NCI-H510A treated with DMSO at 0.1 percent for 48 hours (cell line): ENCODE data around the gene FAM47C.
"Not testable (repeated sequence)": the region's sequence is repeated elsewhere in the genome, so short reads cannot be mapped to it uniquely, and the experiment has no call there.

ENCODE experiments used
- DNase-seq: peaks from one replicate; lab custom pipeline; 2025; lab: John Stamatoyannopoulos, UW

The FAM47C gene

GRCh38 chrX:37008182-37008581, at the start of gene FAM47C:
FAM47C (plus strand) TSS chrX:37008366; CDS start chrX:37008411, 45 bp downstream.
- not testable (repeated sequence) for DNase-seq

GRCh38 chrX:36961590-36961989, 46.6 kb upstream of the FAM47C start:
- peak; percentile 32 for DNase-seq

GRCh38 chrX:36963069-36963808, 44.9 kb upstream of the FAM47C start:
- DNase-seq: no peak

GRCh38 chrX:36963852-36964251, 44.3 kb upstream of the FAM47C start:
- no peak for DNase-seq

- no peak for DNase-seq
Observed at GRCh38 chrX:36973575-36973974, 34.6 kb upstream of the FAM47C start.

GRCh38 chrX:36974911-36975310, 33.3 kb upstream of the FAM47C start:
- DNase-seq: no peak

- no peak for DNase-seq
Observed at GRCh38 chrX:36978886-36979285, 29.3 kb upstream of the FAM47C start.

- no peak for DNase-seq
Observed at GRCh38 chrX:36983831-36984230, 24.3 kb upstream of the FAM47C start.

GRCh38 chrX:36985416-36986209, 22.6 kb upstream of the FAM47C start:
- DNase-seq: peak; percentile 7

GRCh38 chrX:36986231-36986630, 21.9 kb upstream of the FAM47C start:
- no peak for DNase-seq

- DNase-seq: not testable (repeated sequence)
Observed at GRCh38 chrX:36987212-36987611, 21.0 kb upstream of the FAM47C start.

- DNase-seq: no peak
Observed at GRCh38 chrX:37000140-37000539, 8.0 kb upstream of the FAM47C start.

GRCh38 chrX:37010496-37010895, 2.3 kb downstream of the FAM47C start:
- no peak for DNase-seq

- DNase-seq: not testable (repeated sequence)
Observed at GRCh38 chrX:37034260-37034659, 26.1 kb downstream of the FAM47C start.

GRCh38 chrX:37036674-37037220, 28.6 kb downstream of the FAM47C start:
- DNase-seq: not testable (repeated sequence)

GRCh38 chrX:37038814-37039213, 30.6 kb downstream of the FAM47C start:
- DNase-seq: not testable (repeated sequence)

- not testable (repeated sequence) for DNase-seq
Observed at GRCh38 chrX:37042956-37043885, 35.1 kb downstream of the FAM47C start.

GRCh38 chrX:37047776-37048175, 39.6 kb downstream of the FAM47C start:
- DNase-seq: no peak

GRCh38 chrX:37057572-37057971, 49.4 kb downstream of the FAM47C start:
- DNase-seq: not testable (repeated sequence)

- peak; percentile 18 for DNase-seq
Observed at GRCh38 chrX:37060999-37061398, 52.8 kb downstream of the FAM47C start.
